Suprapubic skin (tissue), 4 donors: ENCODE measurements around the gene RPAP2. TPM values are rescaled to one million over a fixed set of nuclear protein-coding genes. Genes with fewer than 3 reads are reported as not detected.
"Not testable (repeated sequence)": the region's sequence is repeated elsewhere in the genome, so short reads cannot be mapped to it uniquely, and the experiment has no call there.

Source experiments
- DNase-seq, 2 donors: peaks; one replicate each; pipeline ENCODE4 v3.0.0-alpha.2; 2019; ENCODE audit warnings: low spot score in 2 of 2
- H3K27ac ChIP-seq: fragments of 200-600 bp; sonication (generic); one replicate; pipeline ENCODE4 v1.5.1; 2019
- H3K27me3 ChIP-seq: fragments of 200-600 bp; sonication (generic); one replicate; pipeline ENCODE4 v1.5.1; 2019
- H3K36me3 ChIP-seq: fragments of 200-600 bp; sonication (generic); one replicate; pipeline ENCODE4 v1.5.1; 2019
- H3K4me1 ChIP-seq: fragments of 200-600 bp; sonication (generic); one replicate; pipeline ENCODE4 v1.5.1; 2019
- H3K4me3 ChIP-seq: fragments of 200-600 bp; sonication (generic); one replicate; pipeline ENCODE4 v1.5.1; 2019; ENCODE audit warnings: mild to moderate bottlenecking
- H3K9me3 ChIP-seq: fragments of 200-600 bp; sonication (generic); one replicate; pipeline ENCODE4 v1.5.1; 2019
- CTCF ChIP-seq, 2 donors: fragments of 200-600 bp in 1 of 2; fragments of 450-650 bp in 1 of 2; sonication (generic) in 1 of 2; IDR thresholded peaks; one replicate each; pipeline ENCODE4 v1.5.1; 2016 to 2019; ENCODE audit warnings: antibody characterized with exemption in 2 of 2, mild to moderate bottlenecking in 1 of 2, moderate library complexity in 1 of 2
- EP300 ChIP-seq: sonication (generic); formaldehyde crosslinking; IDR thresholded peaks from one replicate; pipeline ENCODE4 v1.6.1; 2017; ENCODE audit warnings: antibody characterized with exemption
- POLR2A ChIP-seq, 2 donors: fragments of 450-650 bp; IDR thresholded peaks; one replicate each; pipeline ENCODE4 v1.6.1; 2017; ENCODE audit warnings: antibody characterized with exemption in 2 of 2, mild to moderate bottlenecking in 2 of 2, moderate library complexity in 2 of 2
- POLR2AphosphoS5 ChIP-seq, 3 donors: sonication (generic); formaldehyde crosslinking; IDR thresholded peaks; one replicate each; pipeline ENCODE4 v1.6.1; 2017; ENCODE audit warnings: antibody characterized with exemption in 3 of 3
- WGBS: methylation state at CpG from one replicate; pipeline ENCODE4 v1.1.5; 2018; 5-methylcytosine and 5-hydroxymethylcytosine counted together
- total RNA-seq, 4 donors: library from RNA; depleted of rRNA; stranded (reverse); fragments of >200 nt; gene quantifications; one replicate each; pipeline ENCODE4 v1.1.0, GENCODE V29; 2016

Gene RPAP2
- total RNA-seq, 4 donors from 2014 or later = 6.8 to 10.5 (median 9.0) TPM

GRCh38 chr1:92276082-92276481 is 22.8 kb upstream of the RPAP2 start:
- Histone ChIP-seq H3K36me3 (peaks cover 26% of the 10 kb centered on the region), H3K9me3 (no peaks in the 10 kb centered on the region), H3K4me1 (no peaks in the 10 kb centered on the region), H3K27ac (no peak overlapping the region), H3K27me3 (no peaks in the 10 kb centered on the region), H3K4me3 (no peak overlapping the region)
- no peak for DNase-seq
- 96% methylated on average over 3 of the region's 3 CpGs for WGBS
- TF ChIP-seq POLR2AphosphoS5 (IDR thresholded peaks at IDR 0.05) (no peak), EP300 (no peak)

GRCh38 chr1:92277105-92277723 is 21.6 kb upstream of the RPAP2 start:
- H3K4me3 ChIP-seq = no peak overlapping the region
- no peak for TF ChIP-seq POLR2AphosphoS5 (IDR thresholded peaks at IDR 0.05)
- no peak for TF ChIP-seq CTCF (IDR thresholded peaks at IDR 0.05)
- TF ChIP-seq EP300 = no peak
- no peak for TF ChIP-seq POLR2A (IDR thresholded peaks at IDR 0.05)
- H3K9me3 ChIP-seq = no peaks in the 10 kb centered on the region
- H3K27me3 ChIP-seq = no peaks in the 10 kb centered on the region
- 98% methylated on average over 4 of the region's 4 CpGs for WGBS
- H3K4me1 ChIP-seq = no peaks in the 10 kb centered on the region
- peaks cover 34% of the 10 kb centered on the region for H3K36me3 ChIP-seq
- no peak for DNase-seq
- no peak overlapping the region for H3K27ac ChIP-seq

GRCh38 chr1:92279781-92280180 is 19.1 kb upstream of the RPAP2 start:
- not testable (repeated sequence) for H3K4me1 ChIP-seq, H3K4me3 ChIP-seq, H3K27ac ChIP-seq, H3K9me3 ChIP-seq, DNase-seq, H3K27me3 ChIP-seq
- H3K36me3 ChIP-seq = peaks cover 24% of the 10 kb centered on the region
- 88% methylated on average over 3 of the region's 15 CpGs for WGBS

GRCh38 chr1:92281411-92281810 is 17.4 kb upstream of the RPAP2 start:
- not testable (repeated sequence) for H3K27me3 ChIP-seq, H3K9me3 ChIP-seq, H3K27ac ChIP-seq, H3K4me1 ChIP-seq, H3K4me3 ChIP-seq, DNase-seq
- peaks cover 27% of the 10 kb centered on the region for H3K36me3 ChIP-seq
- WGBS = 98% methylated on average over 2 of the region's 2 CpGs

GRCh38 chr1:92291372-92291999 is 7.4 kb upstream of the RPAP2 start:
- H3K27me3 ChIP-seq = no peaks in the 10 kb centered on the region
- WGBS = 10% methylated on average over 3 of the region's 3 CpGs

GRCh38 chr1:92298213-92298572 is 666 bp upstream of the RPAP2 start:
- Histone ChIP-seq H3K27ac (peak overlapping the region; percentile 94), H3K27me3 (no peaks in the 10 kb centered on the region), H3K36me3 (peaks cover 3% of the 10 kb centered on the region), H3K9me3 (no peaks in the 10 kb centered on the region), H3K4me1 (peaks cover 32% of the 10 kb centered on the region), H3K4me3 (peak overlapping the region; percentile 71)
- no peak for TF ChIP-seq POLR2A (IDR thresholded peaks at IDR 0.05)
- TF ChIP-seq POLR2AphosphoS5 (IDR thresholded peaks at IDR 0.05) = no peak
- no peak for TF ChIP-seq EP300
- no peak for TF ChIP-seq CTCF (IDR thresholded peaks at IDR 0.05)
- WGBS = 10% methylated on average over 3 of the region's 3 CpGs
- no peak for DNase-seq

More at GRCh38 chr1:92291372-92291999, 7.4 kb upstream of the RPAP2 start:
- Histone ChIP-seq H3K27ac (no peak overlapping the region), H3K4me1 (no peaks in the 10 kb centered on the region), H3K9me3 (no peaks in the 10 kb centered on the region), H3K36me3 (peaks cover 11% of the 10 kb centered on the region), H3K4me3 (no peak overlapping the region)
- TF ChIP-seq EP300 (no peak), POLR2AphosphoS5 (IDR thresholded peaks at IDR 0.05) (no peak), CTCF (IDR thresholded peaks at IDR 0.05) (peak in 1 of 2 donors; percentile 49)
- no peak for DNase-seq
